ENCODE results near the gene PHF2. TPM values are rescaled to one million over a fixed set of nuclear protein-coding genes. Genes with fewer than 3 reads are reported as not detected.

The PHF2 gene
- total and polyA plus RNA-seq, 2 of the 8 experiments (the other 6 are each of a cell fraction or from before 2014, with no cell fraction given): 3.4 to 9.4 TPM

DNA sequence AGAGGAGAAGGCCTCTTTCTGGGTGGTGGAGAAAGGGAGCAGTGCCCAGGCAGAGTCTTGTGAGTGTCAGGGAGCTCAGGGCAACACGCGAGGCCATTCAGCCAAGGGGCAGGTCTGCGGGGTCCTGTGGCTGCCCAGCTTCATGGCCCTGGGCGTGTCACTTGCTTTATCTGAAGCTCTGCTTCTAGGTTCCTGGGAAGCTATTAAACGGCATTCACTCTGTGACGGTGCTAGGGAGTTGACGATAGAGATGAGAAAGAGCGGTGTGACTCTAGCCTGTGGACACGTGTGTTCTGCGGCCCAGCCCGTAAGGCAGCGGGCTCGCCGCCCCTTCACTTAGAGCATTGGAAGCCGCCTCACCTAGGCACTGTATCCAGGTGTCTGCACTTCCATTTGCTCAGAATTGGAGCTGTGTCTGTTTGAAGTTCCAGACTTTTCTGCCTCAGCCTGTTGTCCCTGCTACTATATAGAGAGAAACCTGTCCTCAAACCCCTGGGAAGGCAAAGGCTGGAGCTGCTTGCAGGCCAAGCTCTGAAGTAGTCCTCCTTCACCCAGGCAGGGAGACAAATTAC, 88.3 kb downstream of the PHF2 start (continued):
- no peak for TF ChIP-seq CHD7 (IDR thresholded peaks at IDR 0.05; ENCODE audit: insufficient replicate concordance, low read length)
- no peak for TF ChIP-seq SIX5 (IDR thresholded peaks at IDR 0.05; ENCODE audit: low read depth, low read length)

All from H1 (cell line).